COR-L47 (cell line): Measurements from ENCODE around the gene ACTL7A.
"Not testable (repeated sequence)": the region's sequence is repeated elsewhere in the genome, so short reads cannot be mapped to it uniquely, and the experiment has no call there.

Experiments used
- DNase-seq: peaks from one replicate; lab custom pipeline; 2025; lab: John Stamatoyannopoulos, UW

ACTL7A gene

GRCh38 chr9:108880738-108881316 is 18.8 kb downstream of the ACTL7A start:
- DNase-seq, result no peak

DNA sequence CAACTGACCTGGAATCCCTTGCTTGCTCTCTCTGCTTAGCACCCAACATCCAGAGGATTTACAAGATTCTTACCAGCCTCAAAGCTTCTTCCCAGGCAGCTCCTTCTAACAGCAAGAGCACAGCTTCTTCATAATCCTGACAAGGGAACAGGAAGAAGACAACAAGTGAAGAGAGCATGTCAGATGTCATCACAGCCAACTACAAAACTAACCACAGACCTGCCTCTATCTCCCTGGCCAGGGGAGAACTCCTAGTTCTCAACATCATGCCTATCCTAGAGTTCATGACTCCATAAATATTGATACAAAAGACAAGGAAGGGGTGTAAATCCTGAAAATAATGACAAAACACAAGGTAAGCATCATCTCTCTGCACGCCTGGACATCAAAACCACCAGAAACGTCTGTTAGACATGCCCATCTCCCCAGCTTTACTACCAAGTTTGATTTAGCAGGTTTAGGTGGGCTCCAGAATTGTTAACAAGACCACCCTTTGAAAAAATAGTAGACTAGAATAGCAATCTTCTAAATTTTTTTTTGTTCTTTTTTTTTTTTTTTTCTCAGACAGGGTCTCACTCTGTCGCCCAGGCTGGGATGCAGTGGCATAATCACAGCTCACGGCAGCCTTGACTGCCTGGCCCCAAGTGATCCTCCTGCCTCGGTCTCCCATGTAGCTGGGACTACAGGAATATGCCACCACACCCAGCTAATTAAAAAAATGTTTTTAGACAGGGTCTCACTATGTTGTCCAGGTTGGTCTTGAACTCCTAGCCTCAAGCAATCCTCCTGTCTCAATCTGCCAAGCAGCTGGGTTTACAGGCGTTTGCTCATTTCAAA is 20.2 kb downstream of the ACTL7A start:
- DNase-seq, result no peak

- DNase-seq, result no peak
Measured at GRCh38 chr9:108883085-108883484, 21.0 kb downstream of the ACTL7A start.

DNA sequence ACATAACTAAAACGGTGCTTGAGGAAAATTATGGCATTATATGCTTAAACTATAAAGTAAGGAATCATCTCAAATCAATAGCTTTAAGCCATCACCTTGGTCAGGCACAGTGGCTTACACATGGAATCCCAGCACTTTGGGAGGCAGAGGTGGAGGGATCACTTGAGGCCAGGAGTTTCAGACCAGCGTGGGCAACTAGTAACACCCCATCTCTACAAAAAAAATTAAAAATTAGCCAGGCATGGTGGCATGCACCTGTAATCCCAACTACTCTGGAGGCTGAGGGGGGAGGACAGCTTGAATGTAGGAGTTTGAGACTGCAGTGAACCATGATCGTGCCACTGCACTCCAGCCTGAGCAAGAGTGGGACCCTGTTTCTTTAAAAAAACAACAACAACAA is 22.6 kb downstream of the ACTL7A start:
- DNase-seq, result no peak

GRCh38 chr9:108885643-108886348 is 23.7 kb downstream of the ACTL7A start:
- peak; percentile 90 for DNase-seq

- DNase-seq, result not testable (repeated sequence)
Measured at GRCh38 chr9:108886594-108887271, 24.7 kb downstream of the ACTL7A start.

DNA sequence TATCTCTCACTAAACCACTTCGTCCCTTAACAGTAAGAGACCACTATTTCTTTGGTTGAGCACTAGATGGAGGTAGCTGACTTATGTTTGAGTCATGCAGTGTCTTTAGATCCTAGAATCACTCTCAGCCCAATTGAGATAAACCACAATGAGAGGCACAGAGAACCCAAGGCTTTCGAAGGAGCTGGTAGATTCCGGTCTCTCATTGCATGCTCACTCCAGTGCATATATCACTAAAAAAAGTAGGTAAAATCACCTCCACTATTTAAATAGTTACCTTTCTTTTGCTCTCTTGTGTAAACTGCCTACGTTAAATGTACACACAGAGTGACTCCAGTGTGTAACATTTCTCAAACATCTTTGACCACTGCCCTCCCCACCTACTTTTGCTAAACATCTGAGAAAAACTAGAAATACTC is 27.6 kb downstream of the ACTL7A start:
- DNase-seq, result no peak

- no peak for DNase-seq
Measured at GRCh38 chr9:108894225-108894997, 32.3 kb downstream of the ACTL7A start.

DNA sequence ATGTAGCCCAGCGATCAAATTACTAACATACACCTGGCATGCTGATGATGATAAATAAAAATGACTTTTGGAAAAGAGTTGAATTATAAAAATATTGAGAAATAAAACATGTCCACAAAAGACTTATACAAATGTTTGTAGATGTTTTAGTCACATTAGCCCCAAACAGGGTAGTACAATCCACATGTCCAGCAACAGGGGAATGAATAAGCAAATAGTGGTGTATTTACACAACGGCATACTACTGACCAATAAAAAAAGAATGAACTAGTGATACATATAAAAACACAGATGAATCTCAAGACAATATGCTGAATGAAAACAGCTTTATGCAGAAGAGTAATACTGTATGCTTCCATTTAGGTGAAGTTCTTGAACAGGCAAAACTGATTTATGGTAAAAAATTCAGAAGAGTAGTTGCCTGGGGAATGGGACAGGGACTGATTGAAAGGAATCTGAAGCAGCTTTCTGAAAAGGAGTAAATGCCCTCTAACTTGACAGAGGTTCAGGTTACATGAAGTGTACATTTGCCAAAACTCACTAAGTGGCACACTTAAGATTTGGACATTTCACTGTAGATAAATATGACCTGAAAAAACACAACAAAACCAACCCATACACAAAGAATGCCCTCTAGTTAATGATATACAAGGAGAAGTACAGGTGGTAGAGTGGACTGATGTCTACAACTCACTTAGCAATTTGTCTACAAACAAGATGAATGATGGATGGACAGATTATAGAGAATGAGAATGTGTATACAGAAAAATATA is 35.4 kb downstream of the ACTL7A start:
- no peak for DNase-seq

GRCh38 chr9:108899023-108899695 is 37.1 kb downstream of the ACTL7A start:
- DNase-seq, result not testable (repeated sequence)

DNA sequence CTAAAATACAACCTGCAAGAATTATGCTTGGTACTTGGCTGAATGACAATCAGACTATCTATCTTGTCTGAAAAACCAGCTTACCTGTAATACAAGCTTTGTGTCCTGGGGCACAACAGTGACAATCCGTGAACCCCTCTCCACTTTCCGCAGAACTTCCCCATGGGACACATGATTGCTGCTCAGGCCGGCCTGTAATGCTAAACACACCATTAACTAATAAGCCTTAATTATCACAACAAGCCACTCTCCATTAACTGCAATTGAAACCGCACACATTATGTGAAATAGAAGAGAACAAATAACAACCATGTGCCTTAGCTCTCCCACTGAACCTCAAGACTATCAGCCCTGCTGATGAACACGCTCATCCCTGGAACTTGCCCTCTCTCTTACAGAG is 38.1 kb downstream of the ACTL7A start:
- DNase-seq, result no peak

DNA sequence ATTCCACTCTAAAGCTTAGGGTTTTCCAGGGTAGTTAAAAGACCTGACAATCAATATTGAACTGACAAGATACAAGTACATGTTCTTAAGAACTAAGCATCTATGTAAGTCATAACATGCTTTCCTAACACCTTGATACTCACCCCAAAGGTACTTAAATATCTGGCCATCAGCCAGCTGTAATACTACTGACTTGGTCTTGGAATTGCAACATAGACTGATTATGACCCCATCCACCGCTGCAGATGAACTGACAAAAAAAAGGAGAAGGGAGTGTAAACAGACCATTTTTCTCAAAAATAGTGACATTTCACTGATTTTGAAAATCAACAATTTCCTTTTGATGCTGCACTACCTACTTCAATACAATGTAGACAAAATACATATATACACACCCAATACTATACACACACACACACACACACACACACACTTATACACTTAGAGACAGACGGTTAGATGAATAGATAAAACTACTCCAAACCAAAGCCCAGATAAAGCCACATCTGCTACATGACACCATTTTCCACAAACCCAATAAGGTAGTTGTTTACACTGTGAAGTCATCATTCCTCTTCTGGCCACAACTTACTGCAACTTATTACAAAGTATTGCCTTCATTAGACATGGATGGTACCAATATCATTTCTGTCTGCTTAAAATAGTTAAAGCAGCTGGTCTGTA is 41.5 kb downstream of the ACTL7A start:
- no peak for DNase-seq

- DNase-seq, result no peak
Measured at GRCh38 chr9:108904161-108904560, 42.1 kb downstream of the ACTL7A start.

- no peak for DNase-seq
Measured at GRCh38 chr9:108905494-108905893, 43.4 kb downstream of the ACTL7A start.

- DNase-seq, result no peak
Measured at GRCh38 chr9:108910402-108910801, 48.3 kb downstream of the ACTL7A start.

DNA sequence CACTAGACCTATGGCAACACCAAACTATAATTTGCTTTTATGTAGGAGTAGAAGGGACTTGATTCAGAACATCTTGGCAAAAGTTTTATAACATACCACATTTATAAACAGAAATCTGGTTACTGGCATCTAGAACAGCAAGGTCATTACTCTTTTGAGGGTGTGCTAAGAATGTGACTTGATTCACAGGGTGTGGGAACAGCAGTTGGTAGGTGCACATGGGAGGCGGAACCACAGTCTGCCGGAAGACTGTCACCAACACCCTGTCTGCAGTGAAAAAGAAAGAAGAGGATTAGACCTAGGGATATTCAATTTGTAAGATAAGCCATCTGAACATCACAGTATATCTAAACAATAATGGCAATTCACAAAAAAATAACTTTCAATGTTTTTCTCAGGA is 48.8 kb downstream of the ACTL7A start:
- no peak for DNase-seq

DNA sequence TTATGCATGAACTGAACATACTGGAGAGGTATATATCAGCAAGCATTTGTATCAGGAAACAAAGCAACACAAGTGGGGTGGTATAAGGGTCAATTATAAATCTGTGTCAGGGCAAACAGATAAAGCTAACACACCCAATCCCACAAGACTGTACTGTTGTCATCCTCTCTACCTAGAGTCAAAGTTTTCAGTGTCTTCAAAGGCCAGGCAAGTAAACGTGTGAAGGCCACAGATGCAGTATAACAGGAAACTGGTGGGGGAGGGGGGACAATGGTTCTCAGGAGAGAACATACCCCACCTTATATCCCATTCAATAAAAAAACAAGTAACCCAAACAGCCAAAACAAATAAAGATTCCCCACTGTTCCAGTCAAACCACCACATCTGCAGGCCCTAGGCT is 49.8 kb downstream of the ACTL7A start:
- DNase-seq, result no peak
